Inferior parietal cortex (tissue), 1 donor: ENCODE measurements around the gene PLEKHA1.
A peak's percentile ranks its signal among the peaks of the same experiment; 100 is the strongest.

Experiments used
- DNase-seq: peaks from one replicate; pipeline ENCODE4 v3.0.0-alpha.2; 2016; ENCODE audit errors: extremely low spot score

PLEKHA1 gene

GRCh38 chr10:122421054-122421625 is 46.6 kb downstream of the PLEKHA1 start:
- DNase-seq: no peak

GRCh38 chr10:122421742-122422141 is 47.2 kb downstream of the PLEKHA1 start:
- no peak for DNase-seq

- no peak for DNase-seq
Observed at GRCh38 chr10:122422266-122422989, 47.9 kb downstream of the PLEKHA1 start.

GRCh38 chr10:122424059-122424458 is 49.6 kb downstream of the PLEKHA1 start:
- DNase-seq: no peak

GRCh38 chr10:122426829-122427228 is 52.3 kb downstream of the PLEKHA1 start:
- no peak for DNase-seq

- DNase-seq: no peak
Observed at GRCh38 chr10:122427280-122427679, 52.8 kb downstream of the PLEKHA1 start.

GRCh38 chr10:122435212-122435827 is 60.8 kb downstream of the PLEKHA1 start:
- DNase-seq: peak; percentile 88

GRCh38 chr10:122441961-122442360 is 67.5 kb downstream of the PLEKHA1 start:
- no peak for DNase-seq

GRCh38 chr10:122445469-122445868 is 71.0 kb downstream of the PLEKHA1 start:
- DNase-seq: no peak

GRCh38 chr10:122445904-122446303 is 71.4 kb downstream of the PLEKHA1 start:
- no peak for DNase-seq

GRCh38 chr10:122446668-122447423 is 72.3 kb downstream of the PLEKHA1 start:
- DNase-seq: no peak

- DNase-seq: no peak
Observed at GRCh38 chr10:122448600-122448999, 74.1 kb downstream of the PLEKHA1 start.

- DNase-seq: no peak
Observed at GRCh38 chr10:122449153-122449552, 74.6 kb downstream of the PLEKHA1 start.

- no peak for DNase-seq
Observed at GRCh38 chr10:122450353-122450990, 76.0 kb downstream of the PLEKHA1 start.

- DNase-seq: no peak
Observed at GRCh38 chr10:122454071-122454470, 79.6 kb downstream of the PLEKHA1 start.

GRCh38 chr10:122454603-122455080 is 80.1 kb downstream of the PLEKHA1 start, which contains the start of gene ARMS2:
ARMS2 (plus strand) TSS chr10:122454653; CDS start chr10:122454728, 75 bp downstream.
- no peak for DNase-seq

GRCh38 chr10:122455376-122456079 is 81.0 kb downstream of the PLEKHA1 start:
- DNase-seq: no peak

- no peak for DNase-seq
Observed at GRCh38 chr10:122457934-122458333, 83.4 kb downstream of the PLEKHA1 start.

GRCh38 chr10:122458693-122459092 is 84.2 kb downstream of the PLEKHA1 start:
- DNase-seq: no peak

- DNase-seq: no peak
Observed at GRCh38 chr10:122459561-122460273, 85.2 kb downstream of the PLEKHA1 start.
